DMS153 treated with DMSO at 0.1 percent for 48 hours (cell line): Measurements from ENCODE around the gene PLAU.
"Not testable (repeated sequence)": the region's sequence is repeated elsewhere in the genome, so short reads cannot be mapped to it uniquely, and the experiment has no call there.

Experiments
- DNase-seq: peaks from one replicate; lab custom pipeline; 2025; ENCODE audit not compliant: unreplicated experiment; lab: John Stamatoyannopoulos, UW

PLAU gene

GRCh38 chr10:73948947-73949633 is 38.2 kb downstream of the PLAU start:
- no peak for DNase-seq

GRCh38 chr10:73950155-73950948 is 39.4 kb downstream of the PLAU start:
- DNase-seq, result no peak

- no peak for DNase-seq
Measured at GRCh38 chr10:73953665-73954064, 42.7 kb downstream of the PLAU start.

GRCh38 chr10:73954737-73955136 is 43.8 kb downstream of the PLAU start:
- no peak for DNase-seq

GRCh38 chr10:73955719-73956118 is 44.8 kb downstream of the PLAU start:
- no peak for DNase-seq

- no peak for DNase-seq
Measured at GRCh38 chr10:73956476-73957359, 45.8 kb downstream of the PLAU start.

- DNase-seq, result no peak
Measured at GRCh38 chr10:73959484-73960243, 48.7 kb downstream of the PLAU start.

GRCh38 chr10:73962386-73962785 is 51.5 kb downstream of the PLAU start:
- no peak for DNase-seq

GRCh38 chr10:73963533-73963932 is 52.6 kb downstream of the PLAU start:
- DNase-seq, result not testable (repeated sequence)

GRCh38 chr10:73964743-73965142 is 53.8 kb downstream of the PLAU start:
- DNase-seq, result no peak

- DNase-seq, result not testable (repeated sequence)
Measured at GRCh38 chr10:73965267-73965889, 54.4 kb downstream of the PLAU start.

- DNase-seq, result no peak
Measured at GRCh38 chr10:73965890-73966768, 55.2 kb downstream of the PLAU start.

GRCh38 chr10:73967022-73967429 is 56.1 kb downstream of the PLAU start:
- no peak for DNase-seq
